SK-N-SH treated with all-trans-retinoic acid at 6 μM for 48 hours (cell line): ENCODE data around the gene EPHB2.

Experiments used
- ATAC-seq: fragments of 200-7000 bp; cut with Tn5 transposase; 3 replicates; pipeline ENCODE4 v1.9.1; 2020; ENCODE audit warnings: mild to moderate bottlenecking, moderate library complexity
- BACH2 ChIP-seq: fragments of 250-450 bp; sonication (Bioruptor Pico); IDR thresholded peaks from 2 replicates; pipeline ENCODE4 v1.9.0; 2021; ENCODE audit warnings: mild to moderate bottlenecking, borderline replicate concordance
- CSDC2 ChIP-seq: fragments of 250-450 bp; sonication (Bioruptor Pico); IDR thresholded peaks from 2 replicates; pipeline ENCODE4 v1.5.0; 2020; ENCODE audit warnings: mild to moderate bottlenecking, moderate library complexity
- CSRNP3 ChIP-seq: fragments of 250-450 bp; sonication (Bioruptor Pico); IDR thresholded peaks from 2 replicates; pipeline ENCODE4 v1.5.1; 2021; ENCODE audit warnings: mild to moderate bottlenecking, moderate library complexity
- ESRRG ChIP-seq: fragments of 250-450 bp; sonication (Bioruptor Pico); IDR thresholded peaks from 2 replicates; pipeline ENCODE4 v1.6.1; 2021; ENCODE audit warnings: mild to moderate bottlenecking
- GLIS3 ChIP-seq: fragments of 250-450 bp; sonication (Bioruptor Pico); IDR thresholded peaks from 2 replicates; pipeline ENCODE4 v1.5.0; 2020; ENCODE audit warnings: mild to moderate bottlenecking, moderate library complexity
- ISL1 ChIP-seq: fragments of 250-450 bp; sonication (Bioruptor Pico); IDR thresholded peaks from 2 replicates; pipeline ENCODE4 v2.1.2; 2022; ENCODE audit warnings: mild to moderate bottlenecking, moderate library complexity
- PPARA ChIP-seq: fragments of 250-450 bp; sonication (Bioruptor Pico); IDR thresholded peaks from 2 replicates; pipeline ENCODE4 v1.5.0; 2020; ENCODE audit warnings: mild to moderate bottlenecking, borderline replicate concordance
- RARB ChIP-seq: fragments of 250-450 bp; sonication (Bioruptor Pico); IDR thresholded peaks from 2 replicates; pipeline ENCODE4 v1.8.0; 2021; ENCODE audit warnings: mild to moderate bottlenecking, moderate library complexity
- SNAI2 ChIP-seq: fragments of 250-450 bp; sonication (Bioruptor Pico); IDR thresholded peaks from 2 replicates; pipeline ENCODE4 v1.5.0; 2020; ENCODE audit warnings: mild to moderate bottlenecking, moderate library complexity
- TCF4 ChIP-seq: fragments of 250-450 bp; sonication (Bioruptor Pico); IDR thresholded peaks from 2 replicates; pipeline ENCODE4 v1.8.0; 2021; ENCODE audit warnings: mild to moderate bottlenecking, moderate library complexity, borderline replicate concordance
- TOX ChIP-seq: fragments of 250-450 bp; sonication (Bioruptor Pico); IDR thresholded peaks from 2 replicates; pipeline ENCODE4 v1.8.0; 2021; ENCODE audit warnings: mild to moderate bottlenecking, moderate library complexity, borderline replicate concordance
- ZC3H10 ChIP-seq: fragments of 250-450 bp; sonication (Bioruptor Pico); IDR thresholded peaks from 2 replicates; pipeline ENCODE4 v1.5.1; 2021; ENCODE audit warnings: mild to moderate bottlenecking, moderate library complexity
- ZFP3 ChIP-seq: fragments of 250-450 bp; sonication (Bioruptor Pico); IDR thresholded peaks from 2 replicates; pipeline ENCODE4 v1.5.0; 2020; ENCODE audit warnings: mild to moderate bottlenecking, moderate library complexity
- ZFP30 ChIP-seq: fragments of 450-650 bp; formaldehyde crosslinking; IDR thresholded peaks from 2 replicates; pipeline ENCODE4 v1.5.0; 2022; ENCODE audit warnings: mild to moderate bottlenecking, moderate library complexity
- ZNF565 ChIP-seq: fragments of 450-650 bp; formaldehyde crosslinking; conservative IDR thresholded peaks from 2 replicates; pipeline ENCODE4 v1.5.0; 2020; ENCODE audit warnings: low read depth, mild to moderate bottlenecking, moderate library complexity
- ZNF70 ChIP-seq: fragments of 450-650 bp; formaldehyde crosslinking; IDR thresholded peaks from 2 replicates; pipeline ENCODE4 v1.5.0; 2020; ENCODE audit warnings: mild to moderate bottlenecking, moderate library complexity
- TF ChIP-seq, protein P1 (sequence below): fragments of 250-450 bp; sonication (Bioruptor Pico); IDR thresholded peaks from 2 replicates; pipeline ENCODE4 v1.8.0; 2021; ENCODE audit warnings: low read depth, mild to moderate bottlenecking, moderate library complexity, borderline replicate concordance
- TF ChIP-seq, protein P2 (sequence below): fragments of 250-450 bp; sonication (Bioruptor Pico); IDR thresholded peaks from 2 replicates; pipeline ENCODE4 v1.8.0; 2020; ENCODE audit warnings: mild to moderate bottlenecking, moderate library complexity, borderline replicate concordance
- TF ChIP-seq, protein P3 (sequence below): fragments of 250-450 bp; sonication (Bioruptor Pico); IDR thresholded peaks from 2 replicates; pipeline ENCODE4 v1.5.0; 2020; ENCODE audit warnings: mild to moderate bottlenecking, moderate library complexity

EPHB2 gene

GRCh38 chr1:22756125-22756735 lies 45.6 kb downstream of the EPHB2 start:
- ATAC-seq = no peak
- TF ChIP-seq ZFP3 (CRISPR knock-in tag) (no peak), PPARA (CRISPR knock-in tag) (no peak), TOX (CRISPR knock-in tag) (no peak), CSDC2 (CRISPR knock-in tag) (no peak), ISL1 (CRISPR knock-in tag) (no peak), SNAI2 (CRISPR knock-in tag) (no peak)

GRCh38 chr1:22760455-22760854 lies 49.8 kb downstream of the EPHB2 start:
- peak; percentile 31; the same call in 1 of the 3 replicates for ATAC-seq
- TF ChIP-seq ESRRG (CRISPR knock-in tag) = no peak
- no peak for TF ChIP-seq ZC3H10 (CRISPR knock-in tag)
- TF ChIP-seq CSRNP3 (CRISPR knock-in tag) = no peak
- TF ChIP-seq ZNF70 (CRISPR knock-in tag) = no peak
- TF ChIP-seq, protein P1, sequence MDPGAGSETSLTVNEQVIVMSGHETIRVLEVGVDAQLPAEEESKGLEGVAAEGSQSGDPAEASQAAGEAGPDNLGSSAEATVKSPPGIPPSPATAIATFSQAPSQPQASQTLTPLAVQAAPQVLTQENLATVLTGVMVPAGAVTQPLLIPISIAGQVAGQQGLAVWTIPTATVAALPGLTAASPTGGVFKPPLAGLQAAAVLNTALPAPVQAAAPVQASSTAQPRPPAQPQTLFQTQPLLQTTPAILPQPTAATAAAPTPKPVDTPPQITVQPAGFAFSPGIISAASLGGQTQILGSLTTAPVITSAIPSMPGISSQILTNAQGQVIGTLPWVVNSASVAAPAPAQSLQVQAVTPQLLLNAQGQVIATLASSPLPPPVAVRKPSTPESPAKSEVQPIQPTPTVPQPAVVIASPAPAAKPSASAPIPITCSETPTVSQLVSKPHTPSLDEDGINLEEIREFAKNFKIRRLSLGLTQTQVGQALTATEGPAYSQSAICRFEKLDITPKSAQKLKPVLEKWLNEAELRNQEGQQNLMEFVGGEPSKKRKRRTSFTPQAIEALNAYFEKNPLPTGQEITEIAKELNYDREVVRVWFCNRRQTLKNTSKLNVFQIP (CRISPR knock-in tag) = no peak
- TF ChIP-seq, protein P2, sequence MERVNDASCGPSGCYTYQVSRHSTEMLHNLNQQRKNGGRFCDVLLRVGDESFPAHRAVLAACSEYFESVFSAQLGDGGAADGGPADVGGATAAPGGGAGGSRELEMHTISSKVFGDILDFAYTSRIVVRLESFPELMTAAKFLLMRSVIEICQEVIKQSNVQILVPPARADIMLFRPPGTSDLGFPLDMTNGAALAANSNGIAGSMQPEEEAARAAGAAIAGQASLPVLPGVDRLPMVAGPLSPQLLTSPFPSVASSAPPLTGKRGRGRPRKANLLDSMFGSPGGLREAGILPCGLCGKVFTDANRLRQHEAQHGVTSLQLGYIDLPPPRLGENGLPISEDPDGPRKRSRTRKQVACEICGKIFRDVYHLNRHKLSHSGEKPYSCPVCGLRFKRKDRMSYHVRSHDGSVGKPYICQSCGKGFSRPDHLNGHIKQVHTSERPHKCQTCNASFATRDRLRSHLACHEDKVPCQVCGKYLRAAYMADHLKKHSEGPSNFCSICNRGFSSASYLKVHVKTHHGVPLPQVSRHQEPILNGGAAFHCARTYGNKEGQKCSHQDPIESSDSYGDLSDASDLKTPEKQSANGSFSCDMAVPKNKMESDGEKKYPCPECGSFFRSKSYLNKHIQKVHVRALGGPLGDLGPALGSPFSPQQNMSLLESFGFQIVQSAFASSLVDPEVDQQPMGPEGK (CRISPR knock-in tag) = no peak
- TF ChIP-seq GLIS3 = no peak
- TF ChIP-seq CSDC2 (CRISPR knock-in tag) = no peak
- TF ChIP-seq ZNF565 = no peak
- no peak for TF ChIP-seq ISL1 (CRISPR knock-in tag)
- TF ChIP-seq BACH2 (CRISPR knock-in tag) = no peak
- no peak for TF ChIP-seq PPARA (CRISPR knock-in tag)
- no peak for TF ChIP-seq ZFP30 (CRISPR knock-in tag)

- ATAC-seq = no peak
- TF ChIP-seq RARB (CRISPR knock-in tag) = no peak
- TF ChIP-seq, protein P1 (CRISPR knock-in tag) = no peak
- TF ChIP-seq ZNF565 = no peak
- TF ChIP-seq CSRNP3 (CRISPR knock-in tag) = no peak
- TF ChIP-seq, protein P3, sequence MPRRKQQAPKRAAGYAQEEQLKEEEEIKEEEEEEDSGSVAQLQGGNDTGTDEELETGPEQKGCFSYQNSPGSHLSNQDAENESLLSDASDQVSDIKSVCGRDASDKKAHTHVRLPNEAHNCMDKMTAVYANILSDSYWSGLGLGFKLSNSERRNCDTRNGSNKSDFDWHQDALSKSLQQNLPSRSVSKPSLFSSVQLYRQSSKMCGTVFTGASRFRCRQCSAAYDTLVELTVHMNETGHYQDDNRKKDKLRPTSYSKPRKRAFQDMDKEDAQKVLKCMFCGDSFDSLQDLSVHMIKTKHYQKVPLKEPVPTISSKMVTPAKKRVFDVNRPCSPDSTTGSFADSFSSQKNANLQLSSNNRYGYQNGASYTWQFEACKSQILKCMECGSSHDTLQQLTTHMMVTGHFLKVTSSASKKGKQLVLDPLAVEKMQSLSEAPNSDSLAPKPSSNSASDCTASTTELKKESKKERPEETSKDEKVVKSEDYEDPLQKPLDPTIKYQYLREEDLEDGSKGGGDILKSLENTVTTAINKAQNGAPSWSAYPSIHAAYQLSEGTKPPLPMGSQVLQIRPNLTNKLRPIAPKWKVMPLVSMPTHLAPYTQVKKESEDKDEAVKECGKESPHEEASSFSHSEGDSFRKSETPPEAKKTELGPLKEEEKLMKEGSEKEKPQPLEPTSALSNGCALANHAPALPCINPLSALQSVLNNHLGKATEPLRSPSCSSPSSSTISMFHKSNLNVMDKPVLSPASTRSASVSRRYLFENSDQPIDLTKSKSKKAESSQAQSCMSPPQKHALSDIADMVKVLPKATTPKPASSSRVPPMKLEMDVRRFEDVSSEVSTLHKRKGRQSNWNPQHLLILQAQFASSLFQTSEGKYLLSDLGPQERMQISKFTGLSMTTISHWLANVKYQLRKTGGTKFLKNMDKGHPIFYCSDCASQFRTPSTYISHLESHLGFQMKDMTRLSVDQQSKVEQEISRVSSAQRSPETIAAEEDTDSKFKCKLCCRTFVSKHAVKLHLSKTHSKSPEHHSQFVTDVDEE (CRISPR knock-in tag) = no peak
- no peak for TF ChIP-seq PPARA (CRISPR knock-in tag)
- no peak for TF ChIP-seq ZNF70 (CRISPR knock-in tag)
- no peak for TF ChIP-seq ESRRG (CRISPR knock-in tag)
- no peak for TF ChIP-seq TCF4 (CRISPR knock-in tag)
Observed at GRCh38 chr1:22761101-22761500, 50.5 kb downstream of the EPHB2 start.
